LNCaP clone FGC (cell line): ENCODE results near the gene HES4.

Experiments used
- DNase-seq: peaks from one replicate; pipeline ENCODE4 v3.0.0-alpha.2; 2011; ENCODE audit warnings: low read depth
- H3K4me3 ChIP-seq: 2 replicates; pipeline ENCODE4 v1.5.1; 2011; ENCODE audit warnings: mild to moderate bottlenecking, low read depth, low read length, control low read depth
- TF ChIP-seq, protein P1 (sequence below): IDR thresholded peaks from 2 replicates; pipeline ENCODE4 v1.5.1; 2012; ENCODE audit warnings: mild to moderate bottlenecking; ENCODE audit not compliant: control insufficient read depth, insufficient read depth; ENCODE audit errors: extremely low read depth

Gene HES4

GRCh38 chr1:1005774-1006304 is 5.9 kb upstream of the HES4 start:
- no peak overlapping the region for H3K4me3 ChIP-seq
- no peak for DNase-seq
- TF ChIP-seq, protein P1, sequence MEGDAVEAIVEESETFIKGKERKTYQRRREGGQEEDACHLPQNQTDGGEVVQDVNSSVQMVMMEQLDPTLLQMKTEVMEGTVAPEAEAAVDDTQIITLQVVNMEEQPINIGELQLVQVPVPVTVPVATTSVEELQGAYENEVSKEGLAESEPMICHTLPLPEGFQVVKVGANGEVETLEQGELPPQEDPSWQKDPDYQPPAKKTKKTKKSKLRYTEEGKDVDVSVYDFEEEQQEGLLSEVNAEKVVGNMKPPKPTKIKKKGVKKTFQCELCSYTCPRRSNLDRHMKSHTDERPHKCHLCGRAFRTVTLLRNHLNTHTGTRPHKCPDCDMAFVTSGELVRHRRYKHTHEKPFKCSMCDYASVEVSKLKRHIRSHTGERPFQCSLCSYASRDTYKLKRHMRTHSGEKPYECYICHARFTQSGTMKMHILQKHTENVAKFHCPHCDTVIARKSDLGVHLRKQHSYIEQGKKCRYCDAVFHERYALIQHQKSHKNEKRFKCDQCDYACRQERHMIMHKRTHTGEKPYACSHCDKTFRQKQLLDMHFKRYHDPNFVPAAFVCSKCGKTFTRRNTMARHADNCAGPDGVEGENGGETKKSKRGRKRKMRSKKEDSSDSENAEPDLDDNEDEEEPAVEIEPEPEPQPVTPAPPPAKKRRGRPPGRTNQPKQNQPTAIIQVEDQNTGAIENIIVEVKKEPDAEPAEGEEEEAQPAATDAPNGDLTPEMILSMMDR: no peak

GRCh38 chr1:1004780-1005697 is 5.1 kb upstream of the HES4 start:
- TF ChIP-seq, protein P1: no peak
- DNase-seq: peak; percentile 82
- no peak overlapping the region for H3K4me3 ChIP-seq

- no peak for DNase-seq
- no peak overlapping the region for H3K4me3 ChIP-seq
- TF ChIP-seq, protein P1: no peak
These were observed 4.5 kb upstream of the HES4 start for GRCh38 chr1:1004420-1004779.

DNA sequence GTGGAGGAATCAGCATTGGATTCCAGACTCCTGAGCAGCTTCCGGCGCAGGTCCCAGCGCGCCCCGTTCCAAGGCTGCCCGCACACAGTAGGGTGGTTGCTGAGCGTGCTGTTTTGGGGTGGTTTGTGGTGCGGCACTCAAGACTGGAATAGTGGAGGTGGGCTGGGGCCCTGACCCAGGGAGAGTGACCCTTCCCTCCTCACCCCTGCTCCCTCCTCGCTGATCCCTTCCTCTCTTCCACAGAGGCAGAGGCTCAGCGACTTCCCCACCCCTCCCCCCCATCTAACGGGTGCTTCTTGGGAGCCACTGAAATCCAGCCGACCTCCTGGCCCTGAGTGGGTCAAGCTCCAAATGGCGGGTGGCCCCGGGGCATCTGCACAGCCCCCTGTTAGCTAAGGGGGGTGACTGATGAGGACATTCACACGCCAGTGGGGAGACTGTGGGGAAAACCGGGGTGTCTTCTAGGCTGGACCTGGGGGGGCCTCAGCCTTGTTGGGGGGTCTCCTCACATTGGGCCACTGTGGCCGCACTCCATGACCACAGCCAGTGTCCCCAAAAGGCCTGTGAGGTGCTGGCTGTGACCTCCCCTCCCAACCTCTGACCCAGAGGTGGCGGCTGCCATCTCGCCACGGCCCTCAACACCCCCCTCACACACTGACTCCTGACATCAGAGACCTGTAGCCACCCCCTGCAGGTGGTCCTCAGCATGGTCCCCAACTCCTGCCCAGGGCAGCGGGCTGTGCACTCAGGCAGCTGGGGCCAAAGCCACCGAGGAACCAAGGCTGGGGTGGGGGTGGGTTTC is 3.9 kb upstream of the HES4 start:
- no peak for DNase-seq
- TF ChIP-seq, protein P1: no peak
- no peak overlapping the region for H3K4me3 ChIP-seq

DNA sequence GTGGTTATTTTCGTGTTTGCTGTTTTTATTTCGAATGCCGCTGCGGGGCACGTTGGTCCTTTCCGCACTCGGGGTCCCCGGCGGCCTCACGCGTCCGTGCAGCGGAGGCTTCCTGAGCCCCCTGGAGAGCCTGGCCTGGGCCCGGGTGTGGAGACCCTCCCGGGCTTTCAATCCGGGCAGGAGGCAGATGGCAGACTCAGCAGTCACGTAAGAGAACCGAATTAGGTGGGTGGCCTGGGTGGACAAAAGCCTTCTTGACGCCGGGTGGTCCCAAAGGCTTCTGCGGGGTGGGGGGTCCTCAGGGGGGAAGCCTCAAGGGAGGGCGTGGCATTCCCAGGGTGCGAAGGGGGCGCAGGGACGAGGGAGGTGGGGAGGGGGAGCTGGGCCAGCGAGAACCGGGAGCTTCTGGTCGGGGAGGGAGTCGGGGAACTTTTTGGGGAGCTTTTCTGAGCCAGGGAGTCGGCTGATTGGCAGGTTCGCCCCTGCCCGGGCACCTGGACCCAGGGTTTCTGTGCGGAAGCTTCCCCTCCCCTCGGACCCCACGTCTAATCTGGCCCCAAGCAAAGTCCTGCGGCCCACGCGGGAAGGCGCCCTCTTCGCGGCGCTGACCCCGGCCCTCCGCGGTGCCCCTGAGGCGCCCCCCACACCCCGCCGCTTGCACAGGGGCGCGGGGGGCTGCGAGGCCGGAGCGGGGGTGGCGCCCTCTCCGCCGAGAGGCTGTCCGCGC is 1.3 kb upstream of the HES4 start:
- TF ChIP-seq, protein P1: no peak
- peak overlapping the region; percentile 78 for H3K4me3 ChIP-seq
- no peak for DNase-seq

GRCh38 chr1:1000357-1001056 is 610 bp upstream of the HES4 start:
- peak overlapping the region; percentile 78 for H3K4me3 ChIP-seq
- TF ChIP-seq, protein P1: no peak
- DNase-seq: peak; percentile 71
